Adrenal gland (tissue), 19 donors: Measurements from ENCODE around the gene MDC1. TPM values are rescaled to one million over a fixed set of nuclear protein-coding genes. Genes with fewer than 3 reads are reported as not detected.
"Not testable (repeated sequence)": the region's sequence is repeated elsewhere in the genome, so short reads cannot be mapped to it uniquely, and the experiment has no call there.

Experiments used
- DNase-seq, 7 donors: peaks; one replicate each; pipeline ENCODE4 v3.0.0-alpha.2; 2019 to 2020
- H3K27ac ChIP-seq, 5 donors: fragments of 200-600 bp; sonication (generic) in 4 of 5; 1 replicate in 3 of 5; 2 replicates in 2 of 5; pipeline versions ENCODE4 v1.5.1 to v1.8.0; 2016 to 2020; ENCODE audit warnings: mild to moderate bottlenecking in 1 of 5
- H3K27me3 ChIP-seq: fragments of 200-600 bp; 2 replicates; pipeline ENCODE4 v1.8.0; 2021
- H3K36me3 ChIP-seq, 2 donors: fragments of 200-600 bp; replicated peaks in 1 of 2; 1 replicate in 1 of 2; 2 replicates in 1 of 2; pipeline versions ENCODE4 v1.5.1 to v1.8.0; 2018 to 2022
- H3K4me1 ChIP-seq, 2 donors: fragments of 200-600 bp; replicated peaks in 1 of 2; 1 replicate in 1 of 2; 2 replicates in 1 of 2; pipeline versions ENCODE4 v1.5.1 to v1.8.0; 2018 to 2021
- H3K4me3 ChIP-seq, 4 donors: fragments of 200-600 bp; sonication (generic) in 3 of 4; one replicate each; pipeline ENCODE4 v1.5.1; 2016 to 2018
- H3K9me3 ChIP-seq, 3 donors: fragments of 200-600 bp; sonication (generic) in 1 of 3; replicated peaks in 1 of 3; 1 replicate in 2 of 3; 2 replicates in 1 of 3; pipeline versions ENCODE4 v1.5.1 to v1.8.0; 2016 to 2021
- POLR2A ChIP-seq, 2 donors: fragments of 450-650 bp; IDR thresholded peaks; one replicate each; pipeline ENCODE4 v1.6.1; 2017; ENCODE audit warnings: antibody characterized with exemption in 2 of 2, mild to moderate bottlenecking in 2 of 2, moderate library complexity in 1 of 2
- WGBS, 4 donors: extraction: QIAGEN DNeasy Blood & Tissue Kit in 2 of 4; methylation state at CpG; one replicate each; pipeline versions ENCODE4 v1.1.5 to v1.1.7; 2013 to 2017; 5-methylcytosine and 5-hydroxymethylcytosine counted together
- intact Hi-C, 2 donors: fragments of 100-400 bp; cut with DNase I; formaldehyde crosslinking; loops; one replicate each; pipeline versions ENCODE4 v1.14.1 to v1.15.0; 2022 to 2023
- long read RNA-seq, 10 donors: library from polyadenylated mRNA in 3 of 10; unstranded in 2 of 10; stranded (forward) in 1 of 10; transcript quantifications; one replicate each; pipeline ENCODE4 v2.0.0 and lab custom pipeline, GENCODE V29; 2021 to 2026
- polyA plus RNA-seq, 3 donors: library from polyadenylated mRNA; stranded (reverse); fragments of 200-250 nt in 2 of 3; fragments of 350-450 nt in 1 of 3; fragmentation: Illumina TruSeq in 1 of 3; extraction: RNeasy Lipid Tissue Mini Kit (QIAGEN cat#74804) in 1 of 3; gene quantifications; one replicate each; pipeline ENCODE4 v1.2.3, GENCODE V29; 2013 to 2014
- total RNA-seq, 9 donors: library from RNA; depleted of rRNA in 4 of 9; stranded (reverse); fragments of >200 nt in 4 of 9; fragments of 120-200 nt in 1 of 9; fragmentation: NEBNext Ultra II Directional in 1 of 9; extraction: Animal tissue kit (Norgen Biotek cat#: 25700) in 1 of 9; gene quantifications; one replicate each; pipeline versions ENCODE4 v1.1.0 to v1.2.4, GENCODE V29; 2013 to 2023
- TF ChIP-seq, protein P1 (sequence below), 6 experiments: fragments of 450-650 bp in 4 of 6; fragments of 200-600 bp in 2 of 6; sonication (generic) in 1 of 6; IDR thresholded peaks; 1 replicate in 5 of 6; 2 replicates in 1 of 6; pipeline versions ENCODE4 v1.5.1 to v1.8.0; 2016 to 2021; ENCODE audit warnings: antibody characterized with exemption in 6 of 6, mild to moderate bottlenecking in 2 of 6, moderate library complexity in 1 of 6
- donor health status: healthy with polysubstance abuse.
- donor health status: Bipolar disorder and iron deficiency.
- donor health status: DM: yes; HTN: yes; CAD: no.
- donor health status: DM: no; HTN: no; CAD: no.
- donor health status: DM: no; HTN: no; CAD: no.
- donor health status: DM: yes; HTN: yes; CAD: no.

Gene MDC1
- total RNA-seq, result 10 to 100 TPM in 5 of 9 donors, 1 to 10 TPM in 4; 2.8 to 27.6 (median 12.0) TPM
- polyA plus RNA-seq, result 10 to 100 TPM; 16.8 to 26.9 (median 21.0) TPM
- long read RNA-seq, donor 1, partial matches to known transcripts, result 0 of 1 reads
- long read RNA-seq, donor 1, other reads (novel, unspliced or antisense), result 0 of 1 reads
- long read RNA-seq, donor 2, partial matches to known transcripts, result 0 of 1 reads
- long read RNA-seq, donor 2, other reads (novel, unspliced or antisense), result 0 of 1 reads
- long read RNA-seq, donor 3, result 0 reads
- long read RNA-seq, donor 4, partial matches to known transcripts, result 2 of 3 reads
- long read RNA-seq, donor 4, other reads (novel, unspliced or antisense), result 1 of 3 reads
- long read RNA-seq, donor 5, partial matches to known transcripts, result 3 of 4 reads
- long read RNA-seq, donor 5, other reads (novel, unspliced or antisense), result 1 of 4 reads
- long read RNA-seq, donor 6, partial matches to known transcripts, result 1 of 2 reads
- long read RNA-seq, donor 6, other reads (novel, unspliced or antisense), result 1 of 2 reads
- long read RNA-seq, donor 7, partial matches to known transcripts, result 0 of 1 reads
- long read RNA-seq, donor 7, other reads (novel, unspliced or antisense), result 0 of 1 reads
- long read RNA-seq, donor 8, partial matches to known transcripts, result 379 of 384 reads
- long read RNA-seq, donor 8, other reads (novel, unspliced or antisense), result 5 of 384 reads
- long read RNA-seq, donor 9, partial matches to known transcripts, result 0 of 2 reads
- long read RNA-seq, donor 9, other reads (novel, unspliced or antisense), result 0 of 2 reads
- long read RNA-seq, donor 10, result 0 reads

- Histone ChIP-seq H3K27ac (peak within 1 kb of the TSS; percentile 73 to 91 (median 90)), H3K36me3 (peaks cover 0 to 19% of the 10 kb centered on the region in 2 donors), H3K4me1 (peaks cover 14 to 32% of the 10 kb centered on the region in 2 donors), H3K27me3 (no peaks in the 10 kb centered on the region), H3K9me3 (no peaks in the 10 kb centered on the region), H3K4me3 (peak within 1 kb of the TSS in 2 of 4 donors; percentile 59 to 73)
- peak; percentile 99 to 100 (median 100) for DNase-seq
- TF ChIP-seq POLR2A (IDR thresholded peaks at IDR 0.05), result peak; percentile 92 to 99
- TF ChIP-seq, protein P1, sequence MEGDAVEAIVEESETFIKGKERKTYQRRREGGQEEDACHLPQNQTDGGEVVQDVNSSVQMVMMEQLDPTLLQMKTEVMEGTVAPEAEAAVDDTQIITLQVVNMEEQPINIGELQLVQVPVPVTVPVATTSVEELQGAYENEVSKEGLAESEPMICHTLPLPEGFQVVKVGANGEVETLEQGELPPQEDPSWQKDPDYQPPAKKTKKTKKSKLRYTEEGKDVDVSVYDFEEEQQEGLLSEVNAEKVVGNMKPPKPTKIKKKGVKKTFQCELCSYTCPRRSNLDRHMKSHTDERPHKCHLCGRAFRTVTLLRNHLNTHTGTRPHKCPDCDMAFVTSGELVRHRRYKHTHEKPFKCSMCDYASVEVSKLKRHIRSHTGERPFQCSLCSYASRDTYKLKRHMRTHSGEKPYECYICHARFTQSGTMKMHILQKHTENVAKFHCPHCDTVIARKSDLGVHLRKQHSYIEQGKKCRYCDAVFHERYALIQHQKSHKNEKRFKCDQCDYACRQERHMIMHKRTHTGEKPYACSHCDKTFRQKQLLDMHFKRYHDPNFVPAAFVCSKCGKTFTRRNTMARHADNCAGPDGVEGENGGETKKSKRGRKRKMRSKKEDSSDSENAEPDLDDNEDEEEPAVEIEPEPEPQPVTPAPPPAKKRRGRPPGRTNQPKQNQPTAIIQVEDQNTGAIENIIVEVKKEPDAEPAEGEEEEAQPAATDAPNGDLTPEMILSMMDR (IDR thresholded peaks at IDR 0.05), result peak; percentile 29 to 71 (median 62)
- intact Hi-C loops, result no loop called here
- 0 to 2% (median 0%) methylated on average over 9 to 48 of the region's 48 CpGs for WGBS, 4 donors
These were observed at the start of gene MDC1 for GRCh38 chr6:30717129-30717844. Gene MDC1, minus strand, starts transcription at chr6:30717281. Its CDS starts 2,106 bp downstream, at chr6:30715175.

- no peaks in the 10 kb centered on the region for H3K9me3 ChIP-seq
- DNase-seq, result peak in 6 of 7 donors; percentile 33 to 82 (median 70)
- intact Hi-C loops, result no loop called here
- WGBS, 4 donors, result 71 to 81% (median 74%) methylated on average over 6 of the region's 6 CpGs
- peaks cover 15 to 44% of the 10 kb centered on the region in 2 donors for H3K4me1 ChIP-seq
- H3K4me3 ChIP-seq, result no peak overlapping the region
- TF ChIP-seq POLR2A (IDR thresholded peaks at IDR 0.05), result no peak
- TF ChIP-seq, protein P1 (IDR thresholded peaks at IDR 0.05), result no peak
- H3K27ac ChIP-seq, result no peak overlapping the region
- H3K27me3 ChIP-seq, result no peaks in the 10 kb centered on the region
- H3K36me3 ChIP-seq, result no peaks in the 10 kb centered on the region
These were observed 49.5 kb upstream of the MDC1 start for GRCh38 chr6:30766461-30767157.

- H3K27ac ChIP-seq, H3K4me3 ChIP-seq, H3K27me3 ChIP-seq, H3K9me3 ChIP-seq, intact Hi-C loops, DNase-seq, H3K36me3 ChIP-seq: not testable (repeated sequence)
- peaks cover 15 to 43% of the 10 kb centered on the region in 2 donors for H3K4me1 ChIP-seq
- WGBS, 4 donors, result 57 to 95% (median 75%) methylated on average over 1 of the region's 1 CpG
These were observed 48.4 kb upstream of the MDC1 start for GRCh38 chr6:30765495-30765894.

- H3K4me1 ChIP-seq, result peaks cover 9 to 34% of the 10 kb centered on the region in 2 donors
- H3K27me3 ChIP-seq, H3K9me3 ChIP-seq, DNase-seq, H3K4me3 ChIP-seq, H3K27ac ChIP-seq, H3K36me3 ChIP-seq, intact Hi-C loops: not testable (repeated sequence)
- 67 to 79% (median 70%) methylated on average over 13 of the region's 13 CpGs for WGBS, 4 donors
These were observed 47.5 kb upstream of the MDC1 start for GRCh38 chr6:30764490-30765043.
